ENCODE results near the gene WNT4.

DNA sequence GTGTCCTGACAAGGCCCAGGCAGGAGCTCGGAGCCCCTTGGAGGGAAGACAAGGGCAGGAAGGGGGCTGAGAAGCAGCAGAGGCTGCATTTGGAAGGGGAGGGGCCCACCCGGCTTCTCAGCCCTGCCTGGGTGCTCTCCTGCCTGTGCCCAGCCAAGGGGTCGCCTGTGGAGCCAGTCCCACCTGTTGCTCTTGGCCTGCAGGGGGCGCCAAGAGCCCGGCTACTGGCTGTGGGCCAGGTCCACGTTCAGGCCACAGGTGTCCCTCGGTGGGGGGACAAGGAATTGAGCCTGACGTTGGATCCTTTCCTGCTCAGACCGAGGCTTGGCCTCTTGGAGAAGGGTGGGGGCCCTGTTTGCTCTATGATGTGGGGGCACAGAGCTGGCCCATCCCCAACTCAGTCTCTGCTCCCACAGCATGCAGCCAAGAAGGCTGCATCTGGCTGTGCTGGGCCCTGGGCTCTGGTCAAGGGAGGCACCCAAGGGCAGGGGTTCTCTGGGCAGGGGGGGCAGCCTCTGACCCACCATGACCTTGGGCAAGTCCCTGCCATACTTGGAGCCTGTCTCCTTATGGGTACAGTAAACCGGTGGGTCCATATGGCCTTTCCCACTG lies 10.9 kb downstream of the WNT4 start:
- TF ChIP-seq ESRRA (CRISPR knock-in tag; IDR thresholded peaks at IDR 0.05; ENCODE audit: borderline replicate concordance): no peak
- TF ChIP-seq, protein P1, sequence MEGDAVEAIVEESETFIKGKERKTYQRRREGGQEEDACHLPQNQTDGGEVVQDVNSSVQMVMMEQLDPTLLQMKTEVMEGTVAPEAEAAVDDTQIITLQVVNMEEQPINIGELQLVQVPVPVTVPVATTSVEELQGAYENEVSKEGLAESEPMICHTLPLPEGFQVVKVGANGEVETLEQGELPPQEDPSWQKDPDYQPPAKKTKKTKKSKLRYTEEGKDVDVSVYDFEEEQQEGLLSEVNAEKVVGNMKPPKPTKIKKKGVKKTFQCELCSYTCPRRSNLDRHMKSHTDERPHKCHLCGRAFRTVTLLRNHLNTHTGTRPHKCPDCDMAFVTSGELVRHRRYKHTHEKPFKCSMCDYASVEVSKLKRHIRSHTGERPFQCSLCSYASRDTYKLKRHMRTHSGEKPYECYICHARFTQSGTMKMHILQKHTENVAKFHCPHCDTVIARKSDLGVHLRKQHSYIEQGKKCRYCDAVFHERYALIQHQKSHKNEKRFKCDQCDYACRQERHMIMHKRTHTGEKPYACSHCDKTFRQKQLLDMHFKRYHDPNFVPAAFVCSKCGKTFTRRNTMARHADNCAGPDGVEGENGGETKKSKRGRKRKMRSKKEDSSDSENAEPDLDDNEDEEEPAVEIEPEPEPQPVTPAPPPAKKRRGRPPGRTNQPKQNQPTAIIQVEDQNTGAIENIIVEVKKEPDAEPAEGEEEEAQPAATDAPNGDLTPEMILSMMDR (IDR thresholded peaks at IDR 0.05): peak; percentile 94
- no peak for TF ChIP-seq MXD4 (CRISPR knock-in tag; IDR thresholded peaks at IDR 0.05; ENCODE audit: borderline replicate concordance)
- TF ChIP-seq, protein P2, sequence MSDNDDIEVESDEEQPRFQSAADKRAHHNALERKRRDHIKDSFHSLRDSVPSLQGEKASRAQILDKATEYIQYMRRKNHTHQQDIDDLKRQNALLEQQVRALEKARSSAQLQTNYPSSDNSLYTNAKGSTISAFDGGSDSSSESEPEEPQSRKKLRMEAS (CRISPR knock-in tag; IDR thresholded peaks at IDR 0.05): no peak
- TF ChIP-seq, protein P3, sequence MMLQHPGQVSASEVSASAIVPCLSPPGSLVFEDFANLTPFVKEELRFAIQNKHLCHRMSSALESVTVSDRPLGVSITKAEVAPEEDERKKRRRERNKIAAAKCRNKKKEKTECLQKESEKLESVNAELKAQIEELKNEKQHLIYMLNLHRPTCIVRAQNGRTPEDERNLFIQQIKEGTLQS (CRISPR knock-in tag; conservative IDR thresholded peaks at IDR 0.05): no peak
- peak; percentile 26; the same call in 1 of the 2 replicates for TF ChIP-seq ETV6 (CRISPR knock-in tag; IDR thresholded peaks at IDR 0.05)
- TF ChIP-seq, protein P4, sequence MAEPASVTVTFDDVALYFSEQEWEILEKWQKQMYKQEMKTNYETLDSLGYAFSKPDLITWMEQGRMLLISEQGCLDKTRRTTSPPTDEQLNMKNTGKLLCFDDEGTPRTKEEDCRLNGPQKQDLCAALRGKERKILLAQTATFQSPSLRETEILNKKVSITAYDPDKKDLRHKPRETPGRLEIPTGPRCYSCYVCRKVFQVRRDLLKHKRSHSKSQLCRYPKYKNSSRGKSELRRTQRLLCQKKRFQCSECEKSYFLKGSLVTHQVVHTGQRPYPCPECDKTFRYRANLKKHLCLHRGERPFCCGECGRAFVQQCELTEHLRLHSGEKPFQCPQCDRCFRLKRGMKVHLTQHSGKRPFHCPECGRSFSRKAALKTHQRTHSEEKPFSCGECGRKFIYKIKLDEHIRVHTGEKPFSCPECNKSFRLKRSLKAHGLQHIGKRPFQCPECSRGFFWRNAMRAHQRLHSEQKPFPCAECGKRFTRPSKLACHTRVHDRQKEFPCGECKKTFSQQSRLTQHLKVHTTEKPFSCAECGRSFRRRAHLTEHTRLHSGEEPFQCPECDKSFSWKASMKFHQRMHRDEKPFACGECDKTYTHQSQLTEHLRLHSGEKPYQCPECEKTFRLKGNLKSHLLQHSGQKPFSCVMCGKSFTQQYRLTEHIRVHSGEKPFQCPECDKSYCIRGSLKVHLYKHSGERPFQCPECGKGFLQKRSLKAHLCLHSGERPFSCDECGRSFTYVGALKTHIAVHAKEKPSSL (CRISPR knock-in tag; conservative IDR thresholded peaks at IDR 0.05): no peak
- TF ChIP-seq SP1 (CRISPR knock-in tag; conservative IDR thresholded peaks at IDR 0.05): no peak

Measured in WTC11 (cell line).